ENCODE data around the gene RNF169.

The RNF169 gene

GRCh38 chr11:74729397-74729796 lies 19.3 kb upstream of the RNF169 start:
- no peak for TF ChIP-seq CTCF (IDR thresholded peaks at IDR 0.05; ENCODE audit: low read depth, low read length)
- DNase-seq (ENCODE audit: low read depth in 2 of 2), result no peak

GRCh38 chr11:74730571-74731260 lies 17.9 kb upstream of the RNF169 start:
- TF ChIP-seq CTCF (IDR thresholded peaks at IDR 0.05; ENCODE audit: low read depth, low read length), result no peak
- no peak for DNase-seq (ENCODE audit: low read depth in 2 of 2)

More at GRCh38 chr11:74729397-74729796, 19.3 kb upstream of the RNF169 start:
- no peak overlapping the region for H3K4me3 ChIP-seq (replicated peaks in 1 of 2; ENCODE audit: low read depth in 2 of 2, low read length in 2 of 2)

GRCh38 chr11:74731301-74732094 lies 17.2 kb upstream of the RNF169 start, which contains the start of gene CHRDL2:
Gene CHRDL2, minus strand, starts transcription at chr11:74731426. Its CDS starts 538 bp downstream, at chr11:74730888.
- H3K4me3 ChIP-seq (replicated peaks in 1 of 2; ENCODE audit: low read depth in 2 of 2, low read length in 2 of 2), result peak within 1 kb of the TSS; percentile 30 to 37
- no peak for TF ChIP-seq CTCF (IDR thresholded peaks at IDR 0.05; ENCODE audit: low read depth, low read length)

More at GRCh38 chr11:74730571-74731260, 17.9 kb upstream of the RNF169 start:
- no peak overlapping the region for H3K4me3 ChIP-seq (replicated peaks in 1 of 2; ENCODE audit: low read depth in 2 of 2, low read length in 2 of 2)

GRCh38 chr11:74734559-74734925 lies 14.1 kb upstream of the RNF169 start:
- TF ChIP-seq CTCF (IDR thresholded peaks at IDR 0.05; ENCODE audit: low read depth, low read length), result no peak
- no peak overlapping the region for H3K4me3 ChIP-seq (replicated peaks in 1 of 2; ENCODE audit: low read depth in 2 of 2, low read length in 2 of 2)
- DNase-seq (ENCODE audit: low read depth in 2 of 2), result no peak

More at GRCh38 chr11:74731301-74732094, 17.2 kb upstream of the RNF169 start, which contains the start of gene CHRDL2:
- DNase-seq (ENCODE audit: low read depth in 2 of 2), result peak; percentile 30 to 53

GRCh38 chr11:74735365-74735928 lies 13.2 kb upstream of the RNF169 start:
- TF ChIP-seq CTCF (IDR thresholded peaks at IDR 0.05; ENCODE audit: low read depth, low read length), result no peak
- no peak overlapping the region for H3K4me3 ChIP-seq (replicated peaks in 1 of 2; ENCODE audit: low read depth in 2 of 2, low read length in 2 of 2)
- DNase-seq (ENCODE audit: low read depth in 2 of 2), result no peak

GRCh38 chr11:74736031-74736430 lies 12.6 kb upstream of the RNF169 start:
- no peak for TF ChIP-seq CTCF (IDR thresholded peaks at IDR 0.05; ENCODE audit: low read depth, low read length)

More at GRCh38 chr11:74736031-74736430, 12.6 kb upstream of the RNF169 start:
- DNase-seq (ENCODE audit: low read depth in 2 of 2), result no peak
- no peak overlapping the region for H3K4me3 ChIP-seq (replicated peaks in 1 of 2; ENCODE audit: low read depth in 2 of 2, low read length in 2 of 2)

Measured in cardiac fibroblast (primary cell).